ENCODE results near the gene MAPK12.
"Not testable (repeated sequence)": the region's sequence is repeated elsewhere in the genome, so short reads cannot be mapped to it uniquely, and the experiment has no call there.

DNA sequence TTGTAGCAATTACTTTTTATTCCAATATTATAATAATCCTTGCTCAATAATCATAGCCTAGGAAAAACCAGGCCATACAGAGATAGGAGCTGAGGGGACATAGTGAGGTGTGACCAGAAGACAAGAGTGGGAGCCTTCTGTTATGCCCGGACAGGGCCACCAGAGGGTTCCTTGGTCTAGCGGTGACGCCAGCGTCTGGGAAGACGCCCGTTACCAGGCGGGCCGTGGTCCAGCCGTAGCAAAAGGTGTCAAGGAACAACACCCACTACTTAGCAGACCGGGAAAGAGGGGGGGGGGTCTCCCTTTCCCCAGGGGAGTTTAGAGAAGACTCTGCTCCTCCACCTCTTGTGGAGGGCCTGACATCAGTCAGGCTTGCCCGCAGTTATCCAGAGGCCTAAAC, 11.9 kb upstream of the MAPK12 start:
- TF ChIP-seq, protein P1, sequence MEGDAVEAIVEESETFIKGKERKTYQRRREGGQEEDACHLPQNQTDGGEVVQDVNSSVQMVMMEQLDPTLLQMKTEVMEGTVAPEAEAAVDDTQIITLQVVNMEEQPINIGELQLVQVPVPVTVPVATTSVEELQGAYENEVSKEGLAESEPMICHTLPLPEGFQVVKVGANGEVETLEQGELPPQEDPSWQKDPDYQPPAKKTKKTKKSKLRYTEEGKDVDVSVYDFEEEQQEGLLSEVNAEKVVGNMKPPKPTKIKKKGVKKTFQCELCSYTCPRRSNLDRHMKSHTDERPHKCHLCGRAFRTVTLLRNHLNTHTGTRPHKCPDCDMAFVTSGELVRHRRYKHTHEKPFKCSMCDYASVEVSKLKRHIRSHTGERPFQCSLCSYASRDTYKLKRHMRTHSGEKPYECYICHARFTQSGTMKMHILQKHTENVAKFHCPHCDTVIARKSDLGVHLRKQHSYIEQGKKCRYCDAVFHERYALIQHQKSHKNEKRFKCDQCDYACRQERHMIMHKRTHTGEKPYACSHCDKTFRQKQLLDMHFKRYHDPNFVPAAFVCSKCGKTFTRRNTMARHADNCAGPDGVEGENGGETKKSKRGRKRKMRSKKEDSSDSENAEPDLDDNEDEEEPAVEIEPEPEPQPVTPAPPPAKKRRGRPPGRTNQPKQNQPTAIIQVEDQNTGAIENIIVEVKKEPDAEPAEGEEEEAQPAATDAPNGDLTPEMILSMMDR (IDR thresholded peaks at IDR 0.05; ENCODE audit: low read depth, low read length), result not testable (repeated sequence)
- TF ChIP-seq, protein P2, sequence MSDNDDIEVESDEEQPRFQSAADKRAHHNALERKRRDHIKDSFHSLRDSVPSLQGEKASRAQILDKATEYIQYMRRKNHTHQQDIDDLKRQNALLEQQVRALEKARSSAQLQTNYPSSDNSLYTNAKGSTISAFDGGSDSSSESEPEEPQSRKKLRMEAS (IDR thresholded peaks at IDR 0.05; ENCODE audit: low read depth, low read length), result not testable (repeated sequence)
- not testable (repeated sequence) for TF ChIP-seq POLR2A (IDR thresholded peaks at IDR 0.05; ENCODE audit: extremely low read depth, insufficient read length)

Data from NB4 (cell line).